ENCODE measurements around the gene BPIFA2. TPM values are rescaled to one million over a fixed set of nuclear protein-coding genes. Genes with fewer than 3 reads are reported as not detected.

The BPIFA2 gene
- total RNA-seq, 1 donor from 2014 or later = not detected

GRCh38 chr20:33202451-33202850 lies 34.5 kb downstream of the BPIFA2 start:
- H3K9me3 ChIP-seq = no peaks in the 10 kb centered on the region
- no peak overlapping the region for H3K4me3 ChIP-seq
- no peak overlapping the region for H3K27ac ChIP-seq
- H3K27me3 ChIP-seq = no peaks in the 10 kb centered on the region
- intact Hi-C loops (cut with DNase I) = loop anchor here (5.0 kb wide), 1 partner anchor 60 kb away; no protein-coding TSS in a partner anchor
- no peaks in the 10 kb centered on the region for H3K4me1 ChIP-seq
- DNase-seq (ENCODE audit: low spot score in 2 of 2) = no peak
- no peaks in the 10 kb centered on the region for H3K36me3 ChIP-seq
- TF ChIP-seq, protein P1, sequence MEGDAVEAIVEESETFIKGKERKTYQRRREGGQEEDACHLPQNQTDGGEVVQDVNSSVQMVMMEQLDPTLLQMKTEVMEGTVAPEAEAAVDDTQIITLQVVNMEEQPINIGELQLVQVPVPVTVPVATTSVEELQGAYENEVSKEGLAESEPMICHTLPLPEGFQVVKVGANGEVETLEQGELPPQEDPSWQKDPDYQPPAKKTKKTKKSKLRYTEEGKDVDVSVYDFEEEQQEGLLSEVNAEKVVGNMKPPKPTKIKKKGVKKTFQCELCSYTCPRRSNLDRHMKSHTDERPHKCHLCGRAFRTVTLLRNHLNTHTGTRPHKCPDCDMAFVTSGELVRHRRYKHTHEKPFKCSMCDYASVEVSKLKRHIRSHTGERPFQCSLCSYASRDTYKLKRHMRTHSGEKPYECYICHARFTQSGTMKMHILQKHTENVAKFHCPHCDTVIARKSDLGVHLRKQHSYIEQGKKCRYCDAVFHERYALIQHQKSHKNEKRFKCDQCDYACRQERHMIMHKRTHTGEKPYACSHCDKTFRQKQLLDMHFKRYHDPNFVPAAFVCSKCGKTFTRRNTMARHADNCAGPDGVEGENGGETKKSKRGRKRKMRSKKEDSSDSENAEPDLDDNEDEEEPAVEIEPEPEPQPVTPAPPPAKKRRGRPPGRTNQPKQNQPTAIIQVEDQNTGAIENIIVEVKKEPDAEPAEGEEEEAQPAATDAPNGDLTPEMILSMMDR (IDR thresholded peaks at IDR 0.05) = no peak

DNA sequence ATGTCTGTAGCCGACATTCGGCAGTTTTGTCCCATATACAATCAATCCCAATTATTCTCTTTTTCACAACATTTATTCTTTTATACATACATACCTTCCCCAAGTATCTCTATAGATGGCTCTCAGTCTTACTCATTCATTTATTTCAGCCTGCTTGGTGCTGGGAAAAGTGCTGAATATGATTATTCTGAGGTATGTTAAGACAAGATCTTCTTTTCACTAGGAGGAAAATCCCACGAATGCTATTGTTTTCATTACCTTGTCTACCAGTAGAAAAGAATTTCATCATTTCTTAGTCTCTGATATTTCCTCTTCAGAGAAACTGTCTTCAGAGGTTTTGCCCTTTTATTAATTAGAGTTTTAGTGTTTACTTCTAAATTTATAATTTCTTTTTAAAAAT lies 35.5 kb downstream of the BPIFA2 start:
- no peaks in the 10 kb centered on the region for H3K9me3 ChIP-seq
- H3K36me3 ChIP-seq = no peaks in the 10 kb centered on the region
- H3K4me3 ChIP-seq = no peak overlapping the region
- intact Hi-C loops (cut with DNase I) = loop anchor here (5.0 kb wide), 1 partner anchor 61 kb away; no protein-coding TSS in a partner anchor
- DNase-seq (ENCODE audit: low spot score in 2 of 2) = no peak
- TF ChIP-seq, protein P1 (IDR thresholded peaks at IDR 0.05) = no peak
- no peaks in the 10 kb centered on the region for H3K27me3 ChIP-seq
- no peaks in the 10 kb centered on the region for H3K4me1 ChIP-seq
- H3K27ac ChIP-seq = no peak overlapping the region

GRCh38 chr20:33209789-33210188 lies 41.8 kb downstream of the BPIFA2 start:
- no peak overlapping the region for H3K27ac ChIP-seq
- no peak overlapping the region for H3K4me3 ChIP-seq
- no peaks in the 10 kb centered on the region for H3K9me3 ChIP-seq
- TF ChIP-seq, protein P1 (IDR thresholded peaks at IDR 0.05) = no peak
- H3K4me1 ChIP-seq = no peaks in the 10 kb centered on the region
- H3K27me3 ChIP-seq = no peaks in the 10 kb centered on the region
- H3K36me3 ChIP-seq = no peaks in the 10 kb centered on the region
- no peak for DNase-seq (ENCODE audit: low spot score in 2 of 2)
- intact Hi-C loops (cut with DNase I) = no loop called here

DNA sequence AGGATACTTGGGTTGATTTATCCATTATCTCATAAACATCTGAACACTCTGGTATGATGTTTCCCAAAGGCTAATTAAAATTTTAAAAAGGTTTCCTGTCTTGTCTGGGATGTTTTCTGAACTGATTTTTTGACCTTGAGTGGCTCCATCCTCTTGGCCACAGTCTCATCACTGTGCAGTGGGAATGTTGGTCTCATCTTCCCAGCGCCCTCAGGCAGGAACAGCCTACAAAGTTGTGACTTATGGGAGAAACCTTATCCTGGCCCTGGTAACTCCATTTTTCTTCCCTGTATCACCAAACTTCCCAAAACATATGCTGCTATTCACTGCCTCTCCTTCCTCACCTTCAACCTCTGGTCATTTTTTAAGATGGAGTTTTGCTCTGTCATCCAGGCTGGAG lies 42.4 kb downstream of the BPIFA2 start:
- intact Hi-C loops (cut with DNase I) = no loop called here
- DNase-seq (ENCODE audit: low spot score in 2 of 2) = no peak

DNA sequence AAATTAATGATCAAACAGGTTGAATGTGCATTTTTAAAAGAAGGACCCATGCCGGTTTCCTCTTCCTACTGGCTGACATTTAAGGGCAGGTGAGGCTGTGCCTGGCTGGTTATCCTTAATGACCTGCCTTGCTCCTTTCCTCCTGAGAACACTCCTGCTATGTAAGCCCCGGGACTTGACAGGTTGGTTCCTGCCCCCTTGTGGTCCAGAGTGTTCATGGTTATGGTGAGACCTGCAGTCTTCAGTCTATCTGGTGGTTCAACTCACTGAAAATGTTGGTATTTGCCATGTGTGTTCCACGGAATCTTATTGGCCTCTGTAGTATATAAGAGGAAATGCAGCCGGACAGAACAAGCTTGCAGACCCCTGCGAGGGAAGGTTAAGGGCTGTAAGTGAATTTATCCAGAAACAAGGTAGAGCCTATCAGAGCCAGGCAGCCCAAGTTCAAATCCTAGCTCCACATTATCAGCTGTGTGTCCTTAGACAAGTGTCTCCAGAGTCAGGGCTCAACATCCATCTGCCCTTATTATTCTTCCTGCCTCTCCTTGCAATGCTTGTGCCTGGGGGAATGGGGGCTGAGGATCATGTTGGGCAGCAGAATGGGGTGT lies 44.0 kb downstream of the BPIFA2 start:
- Histone ChIP-seq H3K27ac (no peak overlapping the region), H3K4me3 (no peak overlapping the region), H3K4me1 (no peaks in the 10 kb centered on the region), H3K27me3 (no peaks in the 10 kb centered on the region), H3K36me3 (no peaks in the 10 kb centered on the region), H3K9me3 (no peaks in the 10 kb centered on the region)
- DNase-seq (ENCODE audit: low spot score in 2 of 2) = no peak
- TF ChIP-seq, protein P1 (IDR thresholded peaks at IDR 0.05) = no peak
- intact Hi-C loops (cut with DNase I) = no loop called here

More for the DNA sequence above, 42.4 kb downstream of the BPIFA2 start:
- TF ChIP-seq, protein P1 (IDR thresholded peaks at IDR 0.05) = no peak
- Histone ChIP-seq H3K27ac (no peak overlapping the region), H3K4me3 (no peak overlapping the region), H3K36me3 (no peaks in the 10 kb centered on the region), H3K4me1 (no peaks in the 10 kb centered on the region), H3K9me3 (no peaks in the 10 kb centered on the region), H3K27me3 (no peaks in the 10 kb centered on the region)

DNA sequence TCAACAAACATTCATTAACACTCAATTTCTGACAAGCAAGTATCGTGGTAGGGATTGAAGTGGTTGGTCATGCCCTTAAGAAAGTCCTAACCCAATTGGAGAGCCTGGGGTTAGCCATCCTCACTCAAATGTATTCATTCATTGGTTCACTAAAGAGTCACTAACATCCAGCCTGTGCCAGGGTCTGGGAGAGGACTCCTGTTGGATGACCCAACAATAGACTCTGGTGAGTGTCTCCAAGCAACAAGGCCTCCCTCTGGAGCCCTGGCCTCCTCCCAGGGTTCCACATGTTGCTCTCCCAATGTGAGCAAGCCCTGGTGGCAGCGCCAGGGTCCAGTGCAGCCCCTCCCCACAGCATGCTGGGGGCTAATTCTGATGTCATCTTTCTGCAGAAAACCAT lies 49.1 kb downstream of the BPIFA2 start, which contains the start of gene BPIFA3:
BPIFA3 (plus strand) TSS at position 301 of the 400 bp plus-strand sequence. CDS start 185 bp downstream, outside the sequence.
- DNase-seq (ENCODE audit: low spot score in 2 of 2) = no peak
- Histone ChIP-seq H3K4me3 (no peak within 1 kb of the TSS), H3K27me3 (no peaks in the 10 kb centered on the region), H3K27ac (no peak within 1 kb of the TSS), H3K36me3 (no peaks in the 10 kb centered on the region), H3K4me1 (no peaks in the 10 kb centered on the region), H3K9me3 (no peaks in the 10 kb centered on the region)
- TF ChIP-seq, protein P1 (IDR thresholded peaks at IDR 0.05) = no peak
- intact Hi-C loops (cut with DNase I) = no loop called here
